ENCODE results near the gene CHRND. TPM values are rescaled to one million over a fixed set of nuclear protein-coding genes. Genes with fewer than 3 reads are reported as not detected.
A peak's percentile ranks its signal among the peaks of the same experiment; 100 is the strongest.

CHRND gene
- total RNA-seq, 2 experiments from 2014 or later: not detected

GRCh38 chr2:232551776-232552175 is 25.8 kb downstream of the CHRND start:
- peaks cover 58% of the 10 kb centered on the region for H3K36me3 ChIP-seq (ENCODE audit: insufficient read depth, low read length)
- no peak overlapping the region for H2AFZ ChIP-seq (ENCODE audit: low read length)
- no TSS peak for BruUV-seq (replicated peaks)
- peak overlapping the region; percentile 85 for H3K4me2 ChIP-seq (ENCODE audit: low read length)
- H3K9me2 ChIP-seq (ENCODE audit: insufficient read depth, low read length): no peaks in the 10 kb centered on the region
- H3K27ac ChIP-seq (ENCODE audit: low read depth, low read length, poor library complexity, severe bottlenecking): no peak overlapping the region
- no peak for TF ChIP-seq EZH2phosphoT487 (IDR thresholded peaks at IDR 0.05; ENCODE audit: borderline replicate concordance, low read depth, low read length)
- no peak for TF ChIP-seq CTCF (conservative IDR thresholded peaks at IDR 0.05; ENCODE audit: low read length)
- peaks cover 7% of the 10 kb centered on the region; the same call in 1 of the 2 replicates for H4K20me1 ChIP-seq (ENCODE audit: insufficient read depth, low read length)
- CTCF ChIA-PET (ENCODE audit: unreplicated experiment): no interaction called here
- intact Hi-C loops (cut with micrococcal nuclease; ENCODE audit: unreplicated experiment): loop anchor here (5.0 kb wide), 1 partner anchor 589 kb away; the partner anchor contains the start of gene DIS3L2
- DNase-seq (ENCODE audit: low spot score): no peak
- POLR2A ChIA-PET: interaction anchor here (0.6 to 0.7 kb wide), 2 partner anchors 54 to 874 kb away, joined by 3 to 4 read pairs; no protein-coding TSS in a partner anchor
- H3K4me1 ChIP-seq (ENCODE audit: insufficient read depth, low read length, poor library complexity, severe bottlenecking): peaks cover 19% of the 10 kb centered on the region
- peak overlapping the region; percentile 93 for H3K4me3 ChIP-seq (ENCODE audit: low read depth, low read length, poor library complexity, severe bottlenecking)
- H3K79me2 ChIP-seq (ENCODE audit: insufficient read depth, low read depth, low read length): peaks cover 61% of the 10 kb centered on the region
- H3K9me3 ChIP-seq (ENCODE audit: low read length): peaks cover 5% of the 10 kb centered on the region; the same call in 1 of the 2 replicates

GRCh38 chr2:232556426-232556825 is 30.5 kb downstream of the CHRND start:
- Histone ChIP-seq H3K36me3 (ENCODE audit: insufficient read depth, low read length) (peaks cover 73% of the 10 kb centered on the region), H3K4me1 (ENCODE audit: insufficient read depth, low read length, poor library complexity, severe bottlenecking) (peaks cover 6% of the 10 kb centered on the region), H3K9me2 (ENCODE audit: insufficient read depth, low read length) (no peaks in the 10 kb centered on the region), H3K4me2 (ENCODE audit: low read length) (no peak overlapping the region), H2AFZ (ENCODE audit: low read length) (no peak overlapping the region), H3K79me2 (ENCODE audit: insufficient read depth, low read depth, low read length) (peaks cover 22% of the 10 kb centered on the region), H3K9me3 (ENCODE audit: low read length) (no peaks in the 10 kb centered on the region), H4K20me1 (ENCODE audit: insufficient read depth, low read length) (peaks cover 7% of the 10 kb centered on the region; the same call in 1 of the 2 replicates), H3K4me3 (ENCODE audit: low read depth, low read length, poor library complexity, severe bottlenecking) (no peak overlapping the region), H3K27ac (ENCODE audit: low read depth, low read length, poor library complexity, severe bottlenecking) (no peak overlapping the region)
- TF ChIP-seq CTCF (conservative IDR thresholded peaks at IDR 0.05; ENCODE audit: low read length) (no peak), EZH2phosphoT487 (IDR thresholded peaks at IDR 0.05; ENCODE audit: borderline replicate concordance, low read depth, low read length) (no peak)
- intact Hi-C loops (cut with micrococcal nuclease; ENCODE audit: unreplicated experiment): no loop called here
- DNase-seq (ENCODE audit: low spot score): no peak
- no TSS peak for BruUV-seq (replicated peaks)
- ChIA-PET CTCF (ENCODE audit: unreplicated experiment) (no interaction called here), POLR2A (no interaction called here)

- Histone ChIP-seq H3K9me3 (ENCODE audit: low read length) (no peaks in the 10 kb centered on the region), H2AFZ (ENCODE audit: low read length) (no peak overlapping the region), H3K36me3 (ENCODE audit: insufficient read depth, low read length) (peaks cover 85% of the 10 kb centered on the region), H3K9me2 (ENCODE audit: insufficient read depth, low read length) (no peaks in the 10 kb centered on the region), H3K79me2 (ENCODE audit: insufficient read depth, low read depth, low read length) (no peaks in the 10 kb centered on the region), H4K20me1 (ENCODE audit: insufficient read depth, low read length) (no peaks in the 10 kb centered on the region), H3K4me3 (ENCODE audit: low read depth, low read length, poor library complexity, severe bottlenecking) (no peak overlapping the region), H3K4me1 (ENCODE audit: insufficient read depth, low read length, poor library complexity, severe bottlenecking) (no peaks in the 10 kb centered on the region), H3K27ac (ENCODE audit: low read depth, low read length, poor library complexity, severe bottlenecking) (no peak overlapping the region), H3K4me2 (ENCODE audit: low read length) (no peak overlapping the region)
- ChIA-PET POLR2A (interaction anchor here (0.5 to 1.1 kb wide), 6 partner anchors 8 to 426 kb away, joined by 3 to 7 read pairs (median 4); no protein-coding TSS in a partner anchor), CTCF (ENCODE audit: unreplicated experiment) (no interaction called here)
- BruUV-seq (replicated peaks): no TSS peak
- intact Hi-C loops (cut with micrococcal nuclease; ENCODE audit: unreplicated experiment): no loop called here
- TF ChIP-seq CTCF (conservative IDR thresholded peaks at IDR 0.05; ENCODE audit: low read length): 0 out of 2 replicates have a peak, but pooled peaks have one; percentile 25
- no peak for TF ChIP-seq EZH2phosphoT487 (IDR thresholded peaks at IDR 0.05; ENCODE audit: borderline replicate concordance, low read depth, low read length)
- no peak for DNase-seq (ENCODE audit: low spot score)
These were observed 36.7 kb downstream of the CHRND start for GRCh38 chr2:232562515-232563151.

Data from OCI-LY7 (cell line).